Hepatocyte (in vitro differentiated cells): ENCODE results near the gene LATS2. TPM values are rescaled to one million over a fixed set of nuclear protein-coding genes. Genes with fewer than 3 reads are reported as not detected.

ENCODE experiments used
- DNase-seq: peaks from one replicate; pipeline ENCODE4 v3.0.0-alpha.2; 2016; ENCODE audit warnings: low spot score
- H2AFZ ChIP-seq: fragments of 200-600 bp; sonication (generic); 2 replicates; pipeline ENCODE4 v1.6.0; 2016; ENCODE audit warnings: antibody characterized with exemption, mild to moderate bottlenecking
- H3K27ac ChIP-seq: fragments of 200-600 bp; sonication (generic); 2 replicates; pipeline ENCODE4 v1.5.1; 2016; ENCODE audit warnings: mild to moderate bottlenecking
- H3K27me3 ChIP-seq: fragments of 200-600 bp; sonication (generic); 2 replicates; pipeline ENCODE4 v1.6.1; 2016
- H3K36me3 ChIP-seq: fragments of 200-600 bp; sonication (generic); replicated peaks from 2 replicates; pipeline ENCODE4 v1.5.1; 2016; ENCODE audit warnings: low read depth; ENCODE audit not compliant: insufficient read depth
- H3K4me1 ChIP-seq: fragments of 200-600 bp; sonication (generic); 2 replicates; pipeline ENCODE4 v1.5.1; 2016; ENCODE audit warnings: mild to moderate bottlenecking, moderate library complexity; ENCODE audit not compliant: insufficient read depth
- H3K4me2 ChIP-seq: fragments of 200-600 bp; sonication (generic); 2 replicates; pipeline ENCODE4 v1.6.0; 2016
- H3K4me3 ChIP-seq: fragments of 200-600 bp; sonication (generic); 2 replicates; pipeline ENCODE4 v1.5.1; 2016; ENCODE audit warnings: mild to moderate bottlenecking
- H3K79me2 ChIP-seq: fragments of 200-600 bp; sonication (generic); 2 replicates; pipeline ENCODE4 v1.6.0; 2017; ENCODE audit warnings: mild to moderate bottlenecking
- H3K9me2 ChIP-seq: fragments of 200-600 bp; sonication (generic); replicated peaks from 2 replicates; pipeline ENCODE4 v1.6.0; 2017; ENCODE audit warnings: mild to moderate bottlenecking; ENCODE audit not compliant: insufficient read depth
- H3K9me3 ChIP-seq: fragments of 200-600 bp; sonication (generic); 2 replicates; pipeline ENCODE4 v1.5.1; 2016; ENCODE audit warnings: low read depth, mild to moderate bottlenecking
- H4K20me1 ChIP-seq: fragments of 200-600 bp; sonication (generic); 2 replicates; pipeline ENCODE4 v1.6.0; 2016; ENCODE audit warnings: mild to moderate bottlenecking; ENCODE audit not compliant: insufficient read depth, poor library complexity, severe bottlenecking
- EZH2 ChIP-seq: fragments of 200-600 bp; sonication (generic); IDR thresholded peaks from 2 replicates; pipeline ENCODE4 v1.6.1; 2016; ENCODE audit warnings: antibody characterized with exemption, mild to moderate bottlenecking, borderline replicate concordance
- EZH2phosphoT487 ChIP-seq: fragments of 200-600 bp; sonication (generic); IDR thresholded peaks from one replicate; pipeline ENCODE4 v1.6.1; 2018; ENCODE audit warnings: antibody characterized with exemption, mild to moderate bottlenecking, low read depth, moderate library complexity; ENCODE audit not compliant: unreplicated experiment, severe bottlenecking
- WGBS: methylation state at CpG from one replicate; pipeline ENCODE4 v1.1.6; 2016; ENCODE audit warnings: low lambda C conversion rate; ENCODE audit errors: missing lambda C conversion rate; 5-methylcytosine and 5-hydroxymethylcytosine counted together
- polyA plus RNA-seq: library from polyadenylated mRNA; unstranded; fragments of >200 nt; fragmentation: Nextera tagmentation; extraction: Ambion mirVana; gene quantifications from 2 replicates; pipeline ENCODE4 v1.2.1, GENCODE V29; 2016
- total RNA-seq: library from RNA; depleted of rRNA; stranded (reverse); fragments of >200 nt; gene quantifications from 2 replicates; pipeline ENCODE4 v1.2.3, GENCODE V29; 2014
- TF ChIP-seq, protein P1 (sequence below): fragments of 200-600 bp; sonication (generic); IDR thresholded peaks from 2 replicates; pipeline ENCODE4 v1.5.1; 2016; ENCODE audit warnings: antibody characterized with exemption, mild to moderate bottlenecking; ENCODE audit not compliant: poor library complexity

The LATS2 gene
- total and polyA plus RNA-seq, 2 experiments from 2014 or later = 6.2 to 15.5 TPM

DNA sequence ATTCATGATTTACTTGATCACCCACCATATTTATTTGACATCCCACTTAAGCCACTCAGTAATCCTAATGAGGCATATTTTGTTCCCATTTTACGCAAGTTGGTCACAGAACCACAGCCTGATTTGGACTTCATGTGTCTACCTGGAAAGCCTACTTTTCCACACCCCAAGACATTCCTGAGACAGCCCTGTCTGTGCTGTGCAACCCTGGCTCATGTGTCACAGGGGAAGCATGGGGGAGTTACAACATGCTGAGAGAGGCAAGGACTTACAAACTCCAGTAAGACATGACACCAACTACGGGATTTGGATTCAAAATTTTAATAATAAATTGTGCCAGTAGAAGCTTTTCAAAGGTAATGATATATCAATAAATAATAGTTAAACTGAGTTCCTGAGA lies 88.7 kb downstream of the LATS2 start:
- H3K36me3 ChIP-seq = peaks cover 5% of the 10 kb centered on the region
- H2AFZ ChIP-seq = no peak overlapping the region
- no peaks in the 10 kb centered on the region for H3K9me2 ChIP-seq
- 94% methylated on average over 2 of the region's 2 CpGs for WGBS
- TF ChIP-seq EZH2 (no peak), EZH2phosphoT487 (no peak)
- TF ChIP-seq, protein P1, sequence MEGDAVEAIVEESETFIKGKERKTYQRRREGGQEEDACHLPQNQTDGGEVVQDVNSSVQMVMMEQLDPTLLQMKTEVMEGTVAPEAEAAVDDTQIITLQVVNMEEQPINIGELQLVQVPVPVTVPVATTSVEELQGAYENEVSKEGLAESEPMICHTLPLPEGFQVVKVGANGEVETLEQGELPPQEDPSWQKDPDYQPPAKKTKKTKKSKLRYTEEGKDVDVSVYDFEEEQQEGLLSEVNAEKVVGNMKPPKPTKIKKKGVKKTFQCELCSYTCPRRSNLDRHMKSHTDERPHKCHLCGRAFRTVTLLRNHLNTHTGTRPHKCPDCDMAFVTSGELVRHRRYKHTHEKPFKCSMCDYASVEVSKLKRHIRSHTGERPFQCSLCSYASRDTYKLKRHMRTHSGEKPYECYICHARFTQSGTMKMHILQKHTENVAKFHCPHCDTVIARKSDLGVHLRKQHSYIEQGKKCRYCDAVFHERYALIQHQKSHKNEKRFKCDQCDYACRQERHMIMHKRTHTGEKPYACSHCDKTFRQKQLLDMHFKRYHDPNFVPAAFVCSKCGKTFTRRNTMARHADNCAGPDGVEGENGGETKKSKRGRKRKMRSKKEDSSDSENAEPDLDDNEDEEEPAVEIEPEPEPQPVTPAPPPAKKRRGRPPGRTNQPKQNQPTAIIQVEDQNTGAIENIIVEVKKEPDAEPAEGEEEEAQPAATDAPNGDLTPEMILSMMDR = no peak
- no peaks in the 10 kb centered on the region for H3K27me3 ChIP-seq
- H3K4me2 ChIP-seq = no peak overlapping the region
- H3K79me2 ChIP-seq = no peaks in the 10 kb centered on the region
- H3K4me1 ChIP-seq = no peaks in the 10 kb centered on the region
- H3K9me3 ChIP-seq = no peaks in the 10 kb centered on the region
- no peak for DNase-seq
- no peak overlapping the region for H3K4me3 ChIP-seq
- H3K27ac ChIP-seq = no peak overlapping the region
- no peaks in the 10 kb centered on the region for H4K20me1 ChIP-seq

DNA sequence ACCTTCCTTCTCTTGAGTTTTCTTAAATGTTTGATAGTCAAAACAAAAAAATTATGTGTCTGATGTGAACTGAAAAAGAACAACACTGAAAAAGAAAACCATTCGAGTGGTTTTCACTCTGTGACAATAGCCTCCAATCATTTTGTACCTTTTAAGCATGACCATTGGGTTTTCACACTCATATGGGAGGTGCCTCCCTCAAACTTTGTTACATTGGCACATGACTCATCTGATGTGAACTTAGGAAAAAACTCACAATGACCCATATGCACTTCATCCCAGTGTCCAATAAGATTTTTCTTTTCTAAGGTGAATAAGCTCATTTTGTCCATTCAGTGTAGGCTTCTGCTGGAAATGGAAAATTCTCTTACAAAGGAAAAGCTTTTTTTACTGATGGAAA lies 92.2 kb downstream of the LATS2 start:
- no peaks in the 10 kb centered on the region for H3K9me2 ChIP-seq
- no peaks in the 10 kb centered on the region for H3K4me1 ChIP-seq
- no peaks in the 10 kb centered on the region for H3K9me3 ChIP-seq
- no peaks in the 10 kb centered on the region for H3K79me2 ChIP-seq
- no peak overlapping the region for H3K27ac ChIP-seq
- H3K4me3 ChIP-seq = no peak overlapping the region
- 93% methylated on average over 1 of the region's 1 CpG for WGBS
- no peaks in the 10 kb centered on the region for H3K27me3 ChIP-seq
- DNase-seq = no peak
- no peak overlapping the region for H3K4me2 ChIP-seq
- TF ChIP-seq EZH2phosphoT487 (no peak), EZH2 (no peak)
- TF ChIP-seq, protein P1 = no peak
- no peaks in the 10 kb centered on the region for H4K20me1 ChIP-seq
- no peak overlapping the region for H2AFZ ChIP-seq
- H3K36me3 ChIP-seq = no peaks in the 10 kb centered on the region

GRCh38 chr13:20968745-20969144 lies 92.6 kb downstream of the LATS2 start:
- H3K27ac ChIP-seq = no peak overlapping the region

More at GRCh38 chr13:20968745-20969144, 92.6 kb downstream of the LATS2 start:
- no peak overlapping the region for H3K4me2 ChIP-seq
- TF ChIP-seq EZH2 (no peak), EZH2phosphoT487 (no peak)
- TF ChIP-seq, protein P1 = no peak
- no peaks in the 10 kb centered on the region for H3K9me3 ChIP-seq
- no peaks in the 10 kb centered on the region for H3K36me3 ChIP-seq
- no peak for DNase-seq
- no peaks in the 10 kb centered on the region for H3K9me2 ChIP-seq
- no peaks in the 10 kb centered on the region for H3K27me3 ChIP-seq
- no peak overlapping the region for H2AFZ ChIP-seq
- no peaks in the 10 kb centered on the region for H4K20me1 ChIP-seq
- no peak overlapping the region for H3K4me3 ChIP-seq
- H3K79me2 ChIP-seq = no peaks in the 10 kb centered on the region
- WGBS = 75% methylated on average over 2 of the region's 2 CpGs
- no peaks in the 10 kb centered on the region for H3K4me1 ChIP-seq
